ENCODE data around the gene RPUSD1.
A peak's percentile ranks its signal among the peaks of the same experiment; 100 is the strongest.
"Not testable (repeated sequence)": the region's sequence is repeated elsewhere in the genome, so short reads cannot be mapped to it uniquely, and the experiment has no call there.

The RPUSD1 gene, protein sequence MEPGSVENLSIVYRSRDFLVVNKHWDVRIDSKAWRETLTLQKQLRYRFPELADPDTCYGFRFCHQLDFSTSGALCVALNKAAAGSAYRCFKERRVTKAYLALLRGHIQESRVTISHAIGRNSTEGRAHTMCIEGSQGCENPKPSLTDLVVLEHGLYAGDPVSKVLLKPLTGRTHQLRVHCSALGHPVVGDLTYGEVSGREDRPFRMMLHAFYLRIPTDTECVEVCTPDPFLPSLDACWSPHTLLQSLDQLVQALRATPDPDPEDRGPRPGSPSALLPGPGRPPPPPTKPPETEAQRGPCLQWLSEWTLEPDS

DNA sequence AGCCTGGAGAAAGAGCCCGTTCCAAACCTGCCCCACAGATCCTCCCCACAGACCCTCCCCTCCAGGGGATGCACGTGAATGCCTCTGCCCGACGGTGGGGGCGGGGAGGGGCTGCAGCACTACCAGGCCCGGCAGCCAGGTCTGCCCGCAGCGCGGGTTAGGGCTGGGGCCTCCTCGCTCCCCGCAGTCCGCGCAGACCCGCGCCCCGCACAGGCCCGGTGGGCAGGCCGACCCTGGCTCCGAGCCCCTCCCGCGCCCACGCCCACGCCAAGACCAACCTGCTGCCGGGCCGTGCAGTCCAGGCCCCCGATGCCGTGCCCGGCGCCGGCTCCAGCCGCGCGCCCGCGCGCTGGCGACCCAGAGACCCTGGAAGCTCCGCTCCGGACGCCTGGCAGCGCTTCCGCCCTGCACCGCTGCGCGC is at the start of gene RPUSD1:
TSS of gene RPUSD1 (minus strand) at position 404 of the 421 bp plus-strand sequence. CDS start 644 bp downstream, outside the sequence.
- no peak for DNase-seq

DNA sequence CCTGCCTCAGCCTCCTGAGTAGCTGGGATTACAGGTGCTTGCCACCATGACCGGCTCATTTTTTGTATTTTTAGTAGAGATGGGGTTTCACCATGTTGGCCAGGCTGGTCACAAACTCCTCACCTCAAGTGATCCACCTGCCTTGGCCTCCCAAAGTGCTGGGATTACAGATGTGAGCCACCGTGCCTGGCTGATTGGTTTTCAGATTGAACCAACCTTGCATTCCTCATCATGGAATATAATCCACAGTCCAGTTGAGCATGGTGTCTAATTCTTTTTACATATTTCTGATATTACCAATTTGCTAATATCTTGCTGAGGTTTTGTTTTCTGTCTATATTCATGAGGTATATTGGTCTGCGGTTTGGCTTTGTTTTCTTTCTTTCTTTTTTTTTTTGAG is 48.6 kb upstream of the RPUSD1 start:
- DNase-seq = not testable (repeated sequence)

DNA sequence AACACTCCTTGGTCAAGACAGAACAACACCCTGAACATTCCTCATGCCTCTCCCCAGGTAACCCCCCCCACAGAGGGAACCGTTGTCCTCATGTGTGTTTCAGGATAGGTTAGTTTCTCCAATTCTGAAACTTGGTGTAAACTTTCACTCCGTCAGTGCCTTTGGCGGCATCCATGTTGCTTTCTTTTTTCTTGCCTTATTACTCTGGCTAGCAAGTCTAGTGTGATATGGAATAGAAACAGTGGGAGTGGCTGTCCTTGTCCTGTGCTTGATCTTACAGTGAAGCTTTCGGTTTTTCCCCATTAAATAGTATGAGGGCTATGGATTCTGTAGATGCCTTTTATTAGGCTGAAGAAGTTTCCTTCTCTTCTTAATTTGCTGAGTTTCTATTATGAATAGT is 48.0 kb upstream of the RPUSD1 start:
- no peak for DNase-seq

DNA sequence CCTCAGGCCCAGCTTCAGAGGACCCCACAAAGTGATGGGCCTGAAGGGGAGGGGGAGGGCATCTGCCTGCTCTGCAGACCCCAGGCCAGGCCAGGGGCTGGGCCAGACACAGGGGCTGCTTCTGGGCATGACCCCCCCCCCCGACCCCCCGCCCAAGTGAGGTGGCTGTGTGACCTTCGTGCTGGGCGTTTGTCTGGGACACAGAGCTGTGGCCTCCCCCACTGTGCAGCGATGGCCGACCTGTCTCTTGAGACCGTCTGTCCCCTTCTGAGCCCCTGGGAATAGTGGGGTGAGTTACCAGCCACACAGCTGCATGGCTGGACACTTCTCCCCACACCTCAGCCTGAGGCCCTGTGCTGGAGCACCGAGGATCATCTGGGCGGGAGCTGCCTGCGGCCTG is 47.2 kb upstream of the RPUSD1 start:
- no peak for DNase-seq

DNA sequence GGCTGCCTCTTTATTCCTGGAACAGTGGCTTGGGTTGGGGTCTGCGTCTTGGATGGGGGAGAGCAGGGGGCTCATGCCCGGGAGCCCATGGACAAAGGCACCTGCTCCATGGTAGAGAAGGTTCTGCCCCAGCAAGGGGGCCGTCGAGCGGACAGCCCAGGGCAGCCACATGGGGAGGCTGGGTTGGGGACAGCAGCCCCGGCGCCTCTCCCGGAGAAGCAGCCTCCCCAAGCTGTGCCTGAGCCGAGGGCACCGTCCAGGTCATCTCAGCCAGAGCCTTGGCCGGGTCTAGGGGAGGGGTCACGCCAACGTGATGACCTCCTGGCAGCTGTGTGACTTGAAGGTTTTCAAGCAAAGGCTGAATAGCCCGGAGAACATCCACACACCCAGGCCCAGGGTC is 45.2 kb upstream of the RPUSD1 start:
- DNase-seq = no peak

DNA sequence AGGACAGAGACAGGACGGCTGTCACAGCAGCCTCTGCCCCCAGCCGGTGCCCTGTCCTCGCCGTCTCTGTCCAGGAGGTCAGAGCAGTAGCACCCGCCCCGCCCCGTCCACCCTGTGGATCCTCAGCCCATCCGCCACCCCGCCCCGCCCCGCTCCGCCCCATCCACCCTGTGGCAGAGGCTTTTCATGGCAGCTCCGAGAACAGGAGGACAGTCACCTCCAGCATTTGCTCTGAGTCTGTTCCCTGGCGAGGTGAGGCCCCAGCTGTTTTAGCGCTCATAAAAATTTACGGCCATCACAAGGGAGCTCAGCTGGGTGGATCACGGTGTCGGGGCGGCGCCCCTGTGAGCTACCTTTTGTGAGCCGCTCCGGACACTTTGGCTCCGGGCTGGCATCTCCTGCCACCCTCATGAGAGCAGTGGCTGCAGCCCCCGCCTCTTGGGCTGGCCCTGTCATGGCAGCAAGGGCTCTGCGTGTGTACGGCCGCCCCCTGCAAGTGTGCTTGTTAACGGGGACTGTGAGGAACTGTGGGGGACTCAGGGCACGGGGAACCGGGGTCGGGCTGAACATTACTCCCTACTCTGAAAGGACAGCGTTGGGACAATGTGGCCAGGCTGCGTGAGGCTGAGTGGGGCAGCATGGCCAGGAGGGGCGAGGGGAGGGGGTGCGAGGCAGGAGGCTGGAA is 44.6 kb upstream of the RPUSD1 start:
- no peak for DNase-seq

DNA sequence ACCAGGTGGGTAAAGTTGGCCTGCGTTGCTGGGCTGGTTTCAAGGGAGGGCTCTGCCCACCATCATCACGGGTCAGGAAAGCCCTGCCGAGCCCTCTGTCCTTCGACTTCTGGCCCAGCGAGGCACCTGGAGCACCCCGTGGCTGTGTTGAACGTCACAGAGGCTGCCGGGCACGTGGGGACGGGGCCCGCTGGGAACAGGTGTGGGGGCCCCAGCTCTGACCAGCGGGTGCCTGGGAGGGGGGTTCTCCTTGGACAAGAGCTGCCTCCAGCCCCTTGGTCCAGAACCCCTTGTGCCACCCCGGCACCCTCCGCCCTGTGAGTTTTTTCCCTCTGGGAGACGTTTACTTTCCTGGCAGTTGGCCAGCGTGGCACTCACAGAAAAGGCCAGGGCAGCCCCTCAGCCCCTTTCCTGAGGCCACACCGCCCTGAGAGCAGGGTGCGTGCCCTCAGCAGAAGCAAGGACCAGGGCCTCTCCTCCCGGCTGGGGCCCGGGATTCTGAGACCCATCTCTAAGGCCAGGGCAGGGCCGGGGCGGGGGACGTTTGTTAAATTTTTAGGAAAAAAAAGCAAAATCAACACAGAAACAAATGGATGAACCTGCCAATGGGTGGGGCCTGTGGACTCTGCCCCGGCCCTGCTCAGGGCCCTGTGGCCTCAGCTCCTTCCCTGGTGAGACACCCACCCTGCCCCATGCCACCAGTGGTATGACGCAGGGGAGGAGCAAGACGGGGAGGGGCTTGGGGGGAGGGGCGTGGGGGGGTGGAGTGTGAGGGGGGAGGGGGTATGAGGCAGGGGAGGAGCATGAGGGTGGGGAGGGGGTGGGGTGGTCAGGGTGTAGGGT is 43.6 kb upstream of the RPUSD1 start:
- DNase-seq = no peak

DNA sequence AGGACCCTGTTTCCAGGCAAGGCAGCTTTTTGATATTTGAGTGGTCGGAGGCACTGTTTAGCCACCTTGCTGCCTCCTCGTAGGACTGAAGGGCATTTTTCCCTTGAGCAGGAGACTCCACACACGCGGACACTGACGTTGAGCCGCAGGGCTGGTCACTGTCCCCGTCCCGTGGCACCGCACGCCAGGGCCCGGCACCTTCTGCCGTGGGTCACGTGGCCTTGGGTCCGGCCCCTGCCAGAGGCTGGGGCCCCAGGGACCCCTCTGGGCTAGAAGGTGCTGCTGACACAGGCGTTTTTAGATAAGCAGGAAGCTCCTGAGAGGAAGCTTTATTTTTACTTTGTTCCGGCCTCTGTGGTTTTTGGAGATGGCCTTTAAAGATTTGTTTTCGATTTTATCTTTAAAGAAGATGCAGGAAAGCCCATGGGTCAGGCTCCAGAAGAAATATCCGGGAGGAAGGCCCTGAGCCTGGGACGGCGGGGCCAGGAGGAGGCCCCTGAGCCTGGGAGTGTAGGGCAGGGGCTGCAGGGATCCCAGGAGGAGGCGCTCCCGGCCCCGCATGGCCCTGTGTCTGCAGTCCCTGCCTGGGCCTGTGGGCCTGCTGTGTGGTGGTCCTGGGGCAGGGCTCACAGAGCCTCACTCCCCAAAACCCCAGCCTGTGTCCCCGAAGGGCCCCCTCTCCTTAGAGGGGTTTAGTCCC is 42.8 kb upstream of the RPUSD1 start:
- DNase-seq = no peak

DNA sequence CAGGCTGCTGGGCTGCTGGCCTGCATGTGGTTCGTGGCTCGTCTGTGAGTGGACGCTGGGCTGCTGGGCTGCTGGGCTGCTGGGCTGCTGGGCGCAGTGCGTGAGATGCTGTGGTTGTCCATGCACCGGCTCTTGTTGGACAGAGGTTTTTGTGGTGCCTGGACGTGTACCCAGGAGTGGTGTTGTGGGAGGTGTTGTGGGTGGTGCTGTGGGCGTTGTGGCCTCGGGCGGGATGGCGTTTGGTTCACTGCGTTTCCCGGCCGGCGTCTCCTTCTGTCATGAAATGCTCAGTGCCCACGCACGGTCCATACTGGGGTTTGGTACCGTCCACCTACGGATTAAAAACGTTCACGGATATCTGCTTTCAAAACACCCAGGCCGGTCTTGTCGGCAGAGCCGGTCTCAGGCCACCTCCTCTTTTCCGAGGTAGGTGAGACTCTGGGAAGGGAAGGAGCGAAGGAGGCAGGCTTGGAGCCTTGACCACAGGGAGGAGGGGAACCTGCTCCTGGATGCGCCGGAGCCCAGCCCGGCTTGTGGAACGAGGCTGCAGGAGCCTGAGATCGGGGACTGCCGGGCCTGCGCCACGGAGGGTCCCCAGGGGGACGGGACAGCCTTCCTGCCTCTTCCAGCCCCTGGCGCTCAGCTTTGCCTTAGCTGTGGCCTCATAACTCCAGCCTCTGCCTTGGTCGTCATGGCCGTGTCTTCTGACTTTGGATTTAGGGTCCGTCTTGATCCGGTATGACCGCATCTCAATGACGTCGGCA is 42.1 kb upstream of the RPUSD1 start:
- DNase-seq = no peak

DNA sequence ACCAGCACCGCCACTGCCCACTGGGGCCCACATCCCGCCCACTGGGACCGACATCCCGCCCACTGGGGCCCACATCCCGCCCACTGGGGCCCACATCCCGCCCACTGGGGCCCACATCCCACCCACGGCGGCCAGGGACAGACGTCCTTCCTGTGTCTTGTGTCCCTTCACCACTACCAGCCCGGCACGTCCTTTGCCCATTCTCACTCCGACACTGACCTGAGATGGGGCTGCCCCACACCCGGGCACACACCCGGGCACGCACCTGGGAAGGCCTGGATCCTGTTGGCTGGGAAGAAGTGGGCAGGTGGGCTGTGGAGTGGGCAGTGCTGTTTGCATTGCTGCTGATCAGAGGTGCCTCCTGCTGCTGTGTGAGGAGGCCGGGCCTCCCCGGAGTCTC is 40.7 kb upstream of the RPUSD1 start:
- no peak for DNase-seq

DNA sequence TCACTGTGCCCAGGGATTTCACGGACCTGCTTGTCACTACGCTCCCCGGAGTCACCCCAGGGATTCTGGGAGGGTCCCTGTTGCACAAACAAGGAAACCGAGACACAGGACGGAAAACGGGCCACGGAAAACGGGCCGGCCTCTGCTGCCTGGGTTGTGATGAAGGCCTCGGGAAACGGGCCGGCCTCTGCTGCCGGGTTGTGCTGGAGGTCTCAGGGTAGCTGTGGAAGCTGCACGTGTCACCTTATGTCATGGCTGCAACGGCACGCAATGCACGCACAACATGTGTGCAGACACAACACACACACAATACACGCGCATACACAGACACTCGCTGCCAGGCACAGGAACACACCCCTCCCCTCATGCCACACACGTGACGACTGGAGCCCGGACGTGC is 39.3 kb upstream of the RPUSD1 start:
- DNase-seq = no peak

DNA sequence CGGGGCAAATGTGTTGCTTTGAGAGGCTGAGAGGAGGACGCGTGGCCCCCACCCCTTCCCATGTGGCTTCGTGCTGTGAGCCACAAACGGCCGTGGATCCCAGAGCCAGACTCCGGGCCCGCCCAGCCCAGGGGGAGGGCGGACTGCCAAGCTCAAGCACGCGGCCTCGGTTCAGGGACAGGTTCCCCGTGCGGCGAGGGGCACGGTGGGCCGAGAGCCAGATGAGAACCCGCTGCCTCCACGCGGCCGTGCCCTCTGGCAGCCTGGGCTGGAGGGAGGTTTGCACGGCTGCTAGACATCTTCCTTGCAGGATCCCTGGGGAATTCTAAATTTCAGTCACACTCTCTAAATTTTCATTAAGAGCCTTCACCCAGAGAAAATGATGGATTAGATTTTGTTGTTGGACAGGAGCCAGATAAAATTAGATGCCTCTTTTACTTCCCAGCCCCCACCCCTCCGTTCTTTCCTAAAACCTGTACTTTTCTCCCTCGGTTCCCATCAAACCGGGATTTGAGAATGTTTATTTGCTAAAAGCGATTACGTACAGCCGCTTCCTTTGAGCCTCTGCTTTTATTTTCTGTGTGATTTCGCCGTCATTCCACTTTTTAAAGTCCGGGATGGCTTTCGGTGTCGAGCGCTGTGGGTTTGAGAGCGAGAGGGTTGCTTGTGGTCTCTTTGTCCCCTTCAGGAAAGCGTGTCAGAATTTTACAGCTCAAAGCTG is 37.3 kb upstream of the RPUSD1 start:
- peak; percentile 72 for DNase-seq

DNA sequence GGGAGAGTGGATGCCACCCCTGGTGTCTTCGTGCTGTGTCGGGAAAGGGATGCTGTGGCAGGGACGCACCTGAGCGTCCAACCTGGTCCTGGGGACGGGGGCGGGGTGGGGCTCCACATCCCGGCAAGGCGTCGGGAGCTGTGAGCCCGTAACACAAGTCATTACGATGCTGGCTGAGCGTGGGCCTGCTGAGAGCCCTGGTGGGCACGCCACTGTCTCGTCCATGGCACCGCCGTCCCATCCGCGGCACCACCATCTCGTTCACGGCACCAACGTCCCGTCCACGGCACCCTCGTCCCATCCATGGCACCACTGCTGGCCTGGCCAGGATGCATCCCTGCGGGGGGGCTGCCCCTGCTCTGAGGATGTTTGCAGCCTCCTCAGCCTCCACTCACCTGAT is 36.4 kb upstream of the RPUSD1 start:
- no peak for DNase-seq

DNA sequence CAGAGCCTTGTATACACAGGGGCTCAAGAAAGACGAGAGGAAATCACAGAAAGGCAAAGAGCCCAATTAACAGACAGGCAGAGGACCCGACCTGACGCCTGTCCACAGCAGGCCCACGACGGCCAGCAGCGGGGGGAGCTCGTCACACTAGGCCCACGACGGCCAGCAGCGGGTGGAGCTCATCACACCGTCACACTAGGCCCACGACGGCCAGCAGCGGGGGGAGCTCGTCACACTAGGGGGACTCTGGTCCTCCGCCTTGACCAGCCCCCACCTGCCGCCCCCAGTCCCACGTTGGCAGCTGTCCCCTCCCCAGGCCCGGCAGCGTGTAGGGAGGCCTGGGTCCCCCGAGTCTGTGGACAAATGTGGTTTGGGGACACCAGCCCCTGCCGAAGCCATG is 36.0 kb upstream of the RPUSD1 start:
- no peak for DNase-seq

DNA sequence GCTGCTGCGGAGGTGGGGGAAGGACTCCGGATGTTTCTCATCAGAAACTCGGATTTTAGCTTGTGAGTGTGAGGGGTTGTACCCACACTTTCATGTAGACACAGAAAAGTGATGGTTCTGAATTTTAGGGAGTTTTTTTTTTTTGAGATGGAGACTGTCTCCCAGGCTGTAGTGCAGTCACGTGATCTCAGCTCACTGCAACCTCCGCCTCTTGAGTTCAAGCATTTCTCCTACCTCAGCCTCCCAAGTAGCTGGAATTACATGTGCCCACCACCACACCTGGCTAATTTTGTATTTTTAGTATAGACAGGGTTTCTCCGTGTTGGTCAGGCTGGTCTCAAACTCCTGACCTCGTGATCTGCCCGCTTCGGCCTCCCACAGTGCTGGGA is 34.7 kb upstream of the RPUSD1 start:
- DNase-seq = no peak

DNA sequence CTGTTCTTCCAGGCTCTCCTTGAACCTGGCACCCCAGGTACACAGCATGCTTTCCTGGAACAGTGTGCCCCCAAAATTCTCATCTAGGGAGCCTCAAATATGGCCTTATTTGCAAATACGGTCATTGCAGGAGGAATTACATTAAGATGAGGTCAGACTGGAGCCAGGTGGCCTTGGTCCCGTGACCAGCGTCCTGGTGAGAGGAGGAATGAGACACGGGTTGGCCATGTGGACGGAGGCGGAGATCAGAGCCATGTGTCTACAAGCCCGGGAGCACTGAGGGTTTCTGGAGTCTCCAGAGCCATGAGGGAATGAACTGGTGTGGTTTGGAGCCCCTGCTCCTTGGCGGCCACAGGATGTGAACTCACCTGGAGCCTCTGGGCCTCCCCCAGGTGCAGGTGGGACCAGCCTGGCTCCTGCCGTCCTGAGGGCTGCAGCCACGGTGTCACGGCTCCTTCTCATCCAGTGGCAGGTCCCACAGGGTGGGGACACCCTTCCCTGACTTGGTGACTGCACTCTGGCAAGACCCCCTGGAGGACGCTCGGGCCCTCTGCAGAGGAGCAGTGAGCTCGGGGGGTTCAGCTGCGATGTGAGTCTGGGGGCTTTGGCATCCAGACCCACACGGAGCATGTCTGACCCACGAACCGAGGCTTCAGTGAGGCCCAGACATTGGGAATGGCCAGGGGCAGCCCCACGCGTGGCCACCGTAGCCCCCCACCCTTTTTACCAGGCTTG is 34.2 kb upstream of the RPUSD1 start:
- DNase-seq = no peak

DNA sequence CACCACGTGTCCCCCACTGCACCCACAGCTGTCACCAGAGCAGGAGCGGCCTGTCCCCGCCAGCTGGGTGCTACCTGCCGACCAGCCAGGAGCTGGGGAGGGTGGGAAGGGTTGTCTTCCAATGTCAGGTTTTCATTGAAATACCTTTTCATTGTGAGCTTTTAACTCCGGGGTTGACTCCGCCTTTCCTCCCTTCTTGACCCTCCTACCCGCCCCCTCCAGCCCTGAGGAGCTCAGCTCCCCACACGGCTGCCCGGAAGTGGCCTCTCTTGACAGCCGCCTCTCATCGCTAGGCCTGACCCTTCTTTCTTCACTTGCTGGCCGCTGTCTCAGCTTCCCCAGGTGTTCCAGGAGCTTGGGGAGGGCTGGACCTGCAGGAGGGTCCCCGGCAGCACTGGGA is 33.6 kb upstream of the RPUSD1 start:
- DNase-seq = no peak

DNA sequence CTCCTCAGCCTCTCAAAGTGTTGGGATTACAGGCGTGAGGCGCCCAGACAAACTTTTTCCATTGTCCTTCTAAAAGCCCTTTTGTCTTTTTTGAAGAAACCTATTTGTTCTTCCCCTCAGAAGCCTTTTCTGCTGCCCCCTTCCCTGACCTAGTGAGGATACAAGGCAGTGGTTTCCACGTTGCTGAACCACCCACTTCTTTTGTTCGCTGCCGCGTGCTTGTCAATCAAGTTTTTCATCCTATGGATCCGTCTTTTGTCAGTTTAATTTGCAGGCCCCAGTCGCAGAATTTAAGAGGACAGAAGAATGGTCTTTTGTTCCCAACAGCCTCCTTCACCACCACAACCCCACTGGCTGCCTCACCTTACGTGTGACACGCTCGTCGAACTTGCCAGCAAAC is 32.6 kb upstream of the RPUSD1 start:
- no peak for DNase-seq

DNA sequence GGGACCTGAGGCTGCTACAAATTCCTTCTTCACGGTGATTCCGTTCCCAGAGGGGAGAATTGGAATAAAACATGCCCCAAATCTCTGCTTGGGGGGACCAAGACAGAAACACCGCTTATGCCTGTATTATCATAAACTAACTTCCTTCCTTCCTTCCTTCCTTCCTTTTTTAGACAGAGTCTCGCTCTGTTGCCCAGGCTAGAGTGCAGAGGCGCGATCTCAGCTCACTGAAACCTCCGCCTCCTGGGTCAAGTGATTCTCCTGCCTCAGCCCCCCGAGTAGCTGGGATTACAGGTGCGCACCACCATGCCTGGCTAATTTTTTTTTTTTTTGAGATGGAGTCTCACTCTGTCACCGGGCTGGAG is 31.8 kb upstream of the RPUSD1 start:
- not testable (repeated sequence) for DNase-seq

DNA sequence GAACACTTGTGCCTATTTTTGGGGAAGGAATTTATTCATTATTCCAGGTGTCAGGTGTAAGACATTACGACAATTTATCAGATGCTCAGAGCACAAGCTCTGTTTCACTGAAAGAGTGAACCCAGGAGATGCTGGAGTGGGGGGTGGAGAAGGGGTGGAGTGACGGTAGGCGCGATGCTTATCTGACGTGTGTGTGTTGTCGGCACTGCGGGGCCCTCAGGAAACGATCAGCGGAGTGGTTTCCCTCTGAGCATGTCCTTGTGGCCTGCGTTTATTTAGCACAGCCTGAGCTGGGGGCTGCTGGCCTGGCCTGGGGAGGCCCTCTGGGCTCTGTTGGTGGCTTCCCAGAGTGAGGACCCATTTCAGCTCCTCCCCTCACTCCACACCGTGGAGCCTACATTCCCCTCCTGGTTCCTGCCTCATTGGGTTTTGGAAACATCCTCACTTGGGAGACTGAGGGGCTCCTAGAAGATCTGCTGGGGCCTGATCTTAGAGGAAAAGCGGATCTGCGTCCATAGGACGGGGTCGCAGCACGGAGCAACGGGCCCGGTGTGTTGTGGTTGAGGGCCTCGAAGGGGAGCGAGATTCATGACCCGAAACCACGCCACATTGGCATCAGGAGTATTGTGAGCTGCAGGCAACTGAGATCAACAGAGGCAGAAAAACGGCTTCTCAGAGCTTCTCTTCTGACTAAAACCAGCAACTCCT is 31.3 kb upstream of the RPUSD1 start:
- DNase-seq = no peak
